Uterus (tissue), 2 donors: Measurements from ENCODE around the gene SCFD2.

Experiments
- POLR2A ChIP-seq, 2 donors: fragments of 450-650 bp; IDR thresholded peaks; one replicate each; pipeline ENCODE4 v1.6.1; 2016; ENCODE audit warnings: antibody characterized with exemption in 2 of 2, mild to moderate bottlenecking in 1 of 2, moderate library complexity in 1 of 2
- TF ChIP-seq, protein P1 (sequence below), 4 experiments: fragments of 200-600 bp in 2 of 4; fragments of 450-650 bp in 2 of 4; sonication (generic) in 2 of 4; IDR thresholded peaks; one replicate each; pipeline ENCODE4 v1.5.1; 2016 to 2019; ENCODE audit warnings: antibody characterized with exemption in 4 of 4, mild to moderate bottlenecking in 2 of 4, moderate library complexity in 1 of 4

DNA sequence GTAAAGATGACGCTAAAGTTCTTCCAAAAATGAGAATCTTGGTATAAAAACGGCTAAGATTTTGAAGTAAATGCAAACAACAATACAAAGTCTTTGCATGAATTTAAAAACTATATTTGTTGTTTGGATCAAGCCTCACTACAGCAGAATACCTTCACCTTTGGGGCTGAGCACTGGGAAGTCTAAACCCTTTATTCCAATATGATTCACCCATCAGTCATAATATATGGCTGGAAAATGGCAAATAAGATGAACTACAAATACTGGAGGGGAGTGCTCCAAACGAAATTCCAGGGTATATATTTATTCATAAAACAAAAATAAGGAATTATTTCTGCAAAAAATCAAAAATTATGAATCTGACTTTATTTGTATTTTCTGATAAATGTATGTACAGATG lies 138.4 kb downstream of the SCFD2 start:
- TF ChIP-seq, protein P1, sequence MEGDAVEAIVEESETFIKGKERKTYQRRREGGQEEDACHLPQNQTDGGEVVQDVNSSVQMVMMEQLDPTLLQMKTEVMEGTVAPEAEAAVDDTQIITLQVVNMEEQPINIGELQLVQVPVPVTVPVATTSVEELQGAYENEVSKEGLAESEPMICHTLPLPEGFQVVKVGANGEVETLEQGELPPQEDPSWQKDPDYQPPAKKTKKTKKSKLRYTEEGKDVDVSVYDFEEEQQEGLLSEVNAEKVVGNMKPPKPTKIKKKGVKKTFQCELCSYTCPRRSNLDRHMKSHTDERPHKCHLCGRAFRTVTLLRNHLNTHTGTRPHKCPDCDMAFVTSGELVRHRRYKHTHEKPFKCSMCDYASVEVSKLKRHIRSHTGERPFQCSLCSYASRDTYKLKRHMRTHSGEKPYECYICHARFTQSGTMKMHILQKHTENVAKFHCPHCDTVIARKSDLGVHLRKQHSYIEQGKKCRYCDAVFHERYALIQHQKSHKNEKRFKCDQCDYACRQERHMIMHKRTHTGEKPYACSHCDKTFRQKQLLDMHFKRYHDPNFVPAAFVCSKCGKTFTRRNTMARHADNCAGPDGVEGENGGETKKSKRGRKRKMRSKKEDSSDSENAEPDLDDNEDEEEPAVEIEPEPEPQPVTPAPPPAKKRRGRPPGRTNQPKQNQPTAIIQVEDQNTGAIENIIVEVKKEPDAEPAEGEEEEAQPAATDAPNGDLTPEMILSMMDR (IDR thresholded peaks at IDR 0.05): no peak
- no peak for TF ChIP-seq POLR2A (IDR thresholded peaks at IDR 0.05)
